ENCODE results near the gene DNAH3.
"Not testable (repeated sequence)": the region's sequence is repeated elsewhere in the genome, so short reads cannot be mapped to it uniquely, and the experiment has no call there.

DNAH3 gene

GRCh38 chr16:21150375-21151001 lies at the start of gene DNAH3:
DNAH3 (minus strand) TSS chr16:21150846; CDS start chr16:21150319, 527 bp downstream.
- Histone ChIP-seq H3K4me3 (no peak within 1 kb of the TSS), H3K36me3 (ENCODE audit: insufficient read depth, low read length) (no peaks in the 10 kb centered on the region), H3K27ac (no peak within 1 kb of the TSS), H3K9ac (ENCODE audit: insufficient read length) (no peak within 1 kb of the TSS), H3K9me3 (ENCODE audit: low read depth, low read length) (no peaks in the 10 kb centered on the region)
- DNase-seq (ENCODE audit: low read depth, low spot score): no peak
- TF ChIP-seq FOXP2 (optimal IDR thresholded peaks at IDR 0.05; ENCODE audit: control extremely low read depth, extremely low read length, insufficient read depth): no peak
- no peak for TF ChIP-seq POLR2AphosphoS5 (IDR thresholded peaks at IDR 0.05; ENCODE audit: borderline replicate concordance, low read depth, low read length)
- no peak for TF ChIP-seq EZH2 (IDR thresholded peaks at IDR 0.05)

GRCh38 chr16:21199607-21200218 lies 49.1 kb upstream of the DNAH3 start:
- Histone ChIP-seq H3K27ac (no peak overlapping the region), H3K36me3 (ENCODE audit: insufficient read depth, low read length) (no peaks in the 10 kb centered on the region), H3K4me3 (no peak overlapping the region), H3K9me3 (ENCODE audit: low read depth, low read length) (no peaks in the 10 kb centered on the region), H3K9ac (ENCODE audit: insufficient read length) (no peak overlapping the region)
- no peak for TF ChIP-seq POLR2AphosphoS5 (IDR thresholded peaks at IDR 0.05; ENCODE audit: borderline replicate concordance, low read depth, low read length)
- TF ChIP-seq EZH2 (IDR thresholded peaks at IDR 0.05): no peak
- TF ChIP-seq FOXP2 (optimal IDR thresholded peaks at IDR 0.05; ENCODE audit: control extremely low read depth, extremely low read length, insufficient read depth): no peak
- no peak for DNase-seq (ENCODE audit: low read depth, low spot score)

GRCh38 chr16:21197621-21198020 lies 47.0 kb upstream of the DNAH3 start:
- no peak for TF ChIP-seq EZH2 (IDR thresholded peaks at IDR 0.05)
- no peak for TF ChIP-seq FOXP2 (optimal IDR thresholded peaks at IDR 0.05; ENCODE audit: control extremely low read depth, extremely low read length, insufficient read depth)
- no peak for TF ChIP-seq POLR2AphosphoS5 (IDR thresholded peaks at IDR 0.05; ENCODE audit: borderline replicate concordance, low read depth, low read length)
- Histone ChIP-seq H3K36me3 (ENCODE audit: insufficient read depth, low read length) (no peaks in the 10 kb centered on the region), H3K9me3 (ENCODE audit: low read depth, low read length) (no peaks in the 10 kb centered on the region), H3K9ac (ENCODE audit: insufficient read length) (no peak overlapping the region), H3K4me3 (no peak overlapping the region), H3K27ac (no peak overlapping the region)
- DNase-seq (ENCODE audit: low read depth, low spot score): no peak

GRCh38 chr16:21197112-21197511 lies 46.5 kb upstream of the DNAH3 start:
- TF ChIP-seq POLR2AphosphoS5 (IDR thresholded peaks at IDR 0.05; ENCODE audit: borderline replicate concordance, low read depth, low read length): no peak
- no peak for TF ChIP-seq EZH2 (IDR thresholded peaks at IDR 0.05)
- no peak for TF ChIP-seq FOXP2 (optimal IDR thresholded peaks at IDR 0.05; ENCODE audit: control extremely low read depth, extremely low read length, insufficient read depth)
- H3K9ac ChIP-seq (ENCODE audit: insufficient read length): no peak overlapping the region
- no peak overlapping the region for H3K27ac ChIP-seq
- no peaks in the 10 kb centered on the region for H3K36me3 ChIP-seq (ENCODE audit: insufficient read depth, low read length)
- DNase-seq (ENCODE audit: low read depth, low spot score): no peak
- H3K4me3 ChIP-seq: no peak overlapping the region
- no peaks in the 10 kb centered on the region for H3K9me3 ChIP-seq (ENCODE audit: low read depth, low read length)

GRCh38 chr16:21195330-21195729 lies 44.7 kb upstream of the DNAH3 start:
- H3K36me3 ChIP-seq (ENCODE audit: insufficient read depth, low read length); H3K9ac ChIP-seq (ENCODE audit: insufficient read length); DNase-seq (ENCODE audit: low read depth, low spot score); H3K4me3 ChIP-seq; H3K27ac ChIP-seq; H3K9me3 ChIP-seq (ENCODE audit: low read depth, low read length): not testable (repeated sequence)

- Histone ChIP-seq H3K36me3 (ENCODE audit: insufficient read depth, low read length) (no peaks in the 10 kb centered on the region), H3K4me3 (no peak overlapping the region), H3K9me3 (ENCODE audit: low read depth, low read length) (no peaks in the 10 kb centered on the region), H3K9ac (ENCODE audit: insufficient read length) (no peak overlapping the region), H3K27ac (no peak overlapping the region)
- no peak for DNase-seq (ENCODE audit: low read depth, low spot score)
- TF ChIP-seq EZH2 (IDR thresholded peaks at IDR 0.05): no peak
- TF ChIP-seq POLR2AphosphoS5 (IDR thresholded peaks at IDR 0.05; ENCODE audit: borderline replicate concordance, low read depth, low read length): no peak
- no peak for TF ChIP-seq FOXP2 (optimal IDR thresholded peaks at IDR 0.05; ENCODE audit: control extremely low read depth, extremely low read length, insufficient read depth)
Observed at GRCh38 chr16:21194771-21195301, 44.2 kb upstream of the DNAH3 start.

GRCh38 chr16:21192991-21193390 lies 42.3 kb upstream of the DNAH3 start:
- no peaks in the 10 kb centered on the region for H3K9me3 ChIP-seq (ENCODE audit: low read depth, low read length)
- DNase-seq (ENCODE audit: low read depth, low spot score): no peak
- no peak overlapping the region for H3K4me3 ChIP-seq
- no peaks in the 10 kb centered on the region for H3K36me3 ChIP-seq (ENCODE audit: insufficient read depth, low read length)
- H3K27ac ChIP-seq: no peak overlapping the region
- TF ChIP-seq POLR2AphosphoS5 (IDR thresholded peaks at IDR 0.05; ENCODE audit: borderline replicate concordance, low read depth, low read length) (no peak), FOXP2 (optimal IDR thresholded peaks at IDR 0.05; ENCODE audit: control extremely low read depth, extremely low read length, insufficient read depth) (no peak), EZH2 (IDR thresholded peaks at IDR 0.05) (no peak)
- no peak overlapping the region for H3K9ac ChIP-seq (ENCODE audit: insufficient read length)

GRCh38 chr16:21190599-21190998 lies 40.0 kb upstream of the DNAH3 start:
- Histone ChIP-seq H3K27ac (no peak overlapping the region), H3K36me3 (ENCODE audit: insufficient read depth, low read length) (no peaks in the 10 kb centered on the region), H3K9me3 (ENCODE audit: low read depth, low read length) (no peaks in the 10 kb centered on the region), H3K9ac (ENCODE audit: insufficient read length) (no peak overlapping the region), H3K4me3 (no peak overlapping the region)
- peak; percentile 18 for DNase-seq (ENCODE audit: low read depth, low spot score)
- TF ChIP-seq FOXP2 (optimal IDR thresholded peaks at IDR 0.05; ENCODE audit: control extremely low read depth, extremely low read length, insufficient read depth) (no peak), EZH2 (IDR thresholded peaks at IDR 0.05) (no peak), POLR2AphosphoS5 (IDR thresholded peaks at IDR 0.05; ENCODE audit: borderline replicate concordance, low read depth, low read length) (no peak)

All from SK-N-MC (cell line).